Muscle layer of duodenum (tissue), 2 donors: ENCODE measurements around the gene TPTE2.
"Not testable (repeated sequence)": the region's sequence is repeated elsewhere in the genome, so short reads cannot be mapped to it uniquely, and the experiment has no call there.

Experiments used
- H3K27ac ChIP-seq: one replicate; pipeline ENCODE4 v1.7.0; 2013; ENCODE audit warnings: mild to moderate bottlenecking, low read length
- H3K27me3 ChIP-seq: one replicate; pipeline ENCODE4 v1.7.0; 2013; ENCODE audit warnings: low read depth, mild to moderate bottlenecking, control low read depth, low read length
- H3K36me3 ChIP-seq, 2 donors: one replicate each; pipeline ENCODE4 v1.7.0; 2013; ENCODE audit warnings: low read length in 2 of 2, control low read depth in 1 of 2, mild to moderate bottlenecking in 1 of 2; ENCODE audit not compliant: insufficient read depth in 2 of 2, control insufficient read depth in 1 of 2
- H3K4me1 ChIP-seq, 2 donors: one replicate each; pipeline ENCODE4 v1.7.0; 2013; ENCODE audit warnings: low read length in 2 of 2, mild to moderate bottlenecking in 2 of 2, control low read depth in 1 of 2, moderate library complexity in 1 of 2; ENCODE audit not compliant: insufficient read depth in 2 of 2, control insufficient read depth in 1 of 2
- H3K4me3 ChIP-seq, 2 donors: one replicate each; pipeline ENCODE4 v1.7.0; 2013; ENCODE audit warnings: low read length in 2 of 2, low read depth in 1 of 2, mild to moderate bottlenecking in 1 of 2
- H3K9me3 ChIP-seq, 2 donors: one replicate each; pipeline ENCODE4 v1.7.0; 2013; ENCODE audit warnings: low read length in 2 of 2, control low read depth in 1 of 2, mild to moderate bottlenecking in 1 of 2; ENCODE audit not compliant: control insufficient read depth in 1 of 2
- donor health status: healthy.

The TPTE2 gene

GRCh38 chr13:19382746-19383511 lies 178.4 kb downstream of the TPTE2 start:
- H3K36me3 ChIP-seq, H3K9me3 ChIP-seq, H3K27ac ChIP-seq, H3K4me3 ChIP-seq, H3K4me1 ChIP-seq, H3K27me3 ChIP-seq: not testable (repeated sequence)

- no peaks in the 10 kb centered on the region for H3K4me1 ChIP-seq
- H3K9me3 ChIP-seq, result no peaks in the 10 kb centered on the region
- H3K27me3 ChIP-seq, result no peaks in the 10 kb centered on the region
- no peak overlapping the region for H3K4me3 ChIP-seq
- no peak overlapping the region for H3K27ac ChIP-seq
- no peaks in the 10 kb centered on the region for H3K36me3 ChIP-seq
Measured at GRCh38 chr13:19382111-19382510, 179.2 kb downstream of the TPTE2 start.
